GM12892 (cell line): Measurements from ENCODE around the gene ZFR2.
A peak's percentile ranks its signal among the peaks of the same experiment; 100 is the strongest.

ENCODE experiments used
- DNase-seq: peaks from one replicate; pipeline ENCODE4 v3.0.0; 2011; ENCODE audit not compliant: insufficient read length
- FAIRE-seq: peaks from 2 replicates; lab custom pipeline; 2011; peaks lifted over from hg19 to GRCh38; lab: Jason Lieb, UNC
- POLR2A ChIP-seq: IDR thresholded peaks from 2 replicates; pipeline ENCODE4 v1.6.1; 2011; ENCODE audit warnings: low read depth, low read length, control low read depth
- POLR2AphosphoS5 ChIP-seq: IDR thresholded peaks from 2 replicates; pipeline ENCODE4 v1.6.1; 2011; ENCODE audit warnings: low read depth, low read length, control low read depth
- TAF1 ChIP-seq: IDR thresholded peaks from 2 replicates; pipeline ENCODE4 v1.6.1; 2011; ENCODE audit warnings: low read depth, mild to moderate bottlenecking, control low read depth, low read length, borderline replicate concordance

ZFR2 gene

GRCh38 chr19:3866910-3867638 lies 1.8 kb downstream of the ZFR2 start:
- no peak for TF ChIP-seq TAF1
- TF ChIP-seq POLR2AphosphoS5 = no peak
- TF ChIP-seq POLR2A = no peak
- FAIRE-seq = no peak
- DNase-seq = no peak

GRCh38 chr19:3863648-3864047 lies 5.2 kb downstream of the ZFR2 start:
- no peak for FAIRE-seq

GRCh38 chr19:3862826-3863500 lies 5.9 kb downstream of the ZFR2 start:
- FAIRE-seq = no peak
- TF ChIP-seq TAF1 (no peak), POLR2AphosphoS5 (no peak), POLR2A (no peak)
- no peak for DNase-seq

More at GRCh38 chr19:3863648-3864047, 5.2 kb downstream of the ZFR2 start:
- no peak for TF ChIP-seq TAF1
- TF ChIP-seq POLR2AphosphoS5 = no peak
- no peak for TF ChIP-seq POLR2A
- no peak for DNase-seq

- no peak for TF ChIP-seq POLR2A
- TF ChIP-seq TAF1 = no peak
- FAIRE-seq (no peak), DNase-seq (no peak)
Observed at GRCh38 chr19:3860499-3860898, 8.3 kb downstream of the ZFR2 start.

GRCh38 chr19:3857449-3858003 lies 11.3 kb downstream of the ZFR2 start:
- TF ChIP-seq TAF1 = no peak
- TF ChIP-seq POLR2A = no peak
- TF ChIP-seq POLR2AphosphoS5 = no peak
- DNase-seq (peak; percentile 44), FAIRE-seq (no peak)

- FAIRE-seq (no peak), DNase-seq (no peak)
- TF ChIP-seq TAF1 (no peak), POLR2AphosphoS5 (no peak), POLR2A (no peak)
Observed at GRCh38 chr19:3855320-3855719, 13.5 kb downstream of the ZFR2 start.

GRCh38 chr19:3852614-3853254 lies 16.1 kb downstream of the ZFR2 start:
- no peak for FAIRE-seq
- no peak for DNase-seq
- TF ChIP-seq TAF1 (no peak), POLR2AphosphoS5 (no peak), POLR2A (no peak)

GRCh38 chr19:3852177-3852511 lies 16.7 kb downstream of the ZFR2 start:
- DNase-seq (no peak), FAIRE-seq (no peak)
- no peak for TF ChIP-seq TAF1
- TF ChIP-seq POLR2A = no peak
- no peak for TF ChIP-seq POLR2AphosphoS5

GRCh38 chr19:3851254-3852176 lies 17.3 kb downstream of the ZFR2 start:
- FAIRE-seq = no peak

GRCh38 chr19:3850320-3850972 lies 18.4 kb downstream of the ZFR2 start:
- FAIRE-seq (no peak), DNase-seq (no peak)
- TF ChIP-seq POLR2A (no peak), TAF1 (no peak), POLR2AphosphoS5 (no peak)

More at GRCh38 chr19:3851254-3852176, 17.3 kb downstream of the ZFR2 start:
- TF ChIP-seq TAF1 (no peak), POLR2A (no peak), POLR2AphosphoS5 (no peak)
- no peak for DNase-seq

GRCh38 chr19:3849787-3850186 lies 19.1 kb downstream of the ZFR2 start:
- no peak for FAIRE-seq
- no peak for DNase-seq
- TF ChIP-seq POLR2AphosphoS5 (no peak), TAF1 (no peak), POLR2A (no peak)
